ENCODE measurements around the gene FIG4. TPM values are rescaled to one million over a fixed set of nuclear protein-coding genes. Genes with fewer than 3 reads are reported as not detected.

The FIG4 gene
- total and polyA plus RNA-seq, 4 donors: 10.8 to 20.4 (median 15.5) TPM

DNA sequence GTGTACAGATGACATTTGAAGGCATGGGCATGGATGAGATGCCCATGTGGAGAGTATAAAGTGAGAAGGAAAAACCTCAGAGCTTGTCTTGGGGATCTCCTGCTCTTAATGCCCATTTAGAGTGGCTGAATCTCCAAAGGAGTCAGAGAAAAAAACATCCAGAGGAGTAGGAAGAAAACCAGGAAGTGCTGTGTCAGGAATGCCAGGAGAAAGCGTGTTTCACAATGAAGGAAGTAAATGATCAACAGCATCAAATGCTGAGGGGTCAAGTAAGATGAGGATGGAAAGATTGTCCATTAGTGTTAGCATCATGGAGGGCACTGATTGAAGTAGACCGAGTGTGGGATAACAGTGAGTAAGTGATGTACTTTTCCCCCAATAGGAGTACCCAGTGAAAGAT, 56.1 kb downstream of the FIG4 start:
- Histone ChIP-seq H3K4me3 (no peak overlapping the region), H3K27ac (ENCODE audit: low read depth in 1 of 2, low read length in 1 of 2) (no peak overlapping the region), H3K27me3 (ENCODE audit: control insufficient read depth in 3 of 3, insufficient read depth in 3 of 3, low read length in 2 of 3) (no peaks in the 10 kb centered on the region), H3K4me1 (ENCODE audit: control insufficient read depth in 5 of 5, insufficient read depth in 5 of 5, low read length in 5 of 5) (peaks cover 0 to 2% (median 0%) of the 10 kb centered on the region in 5 donors), H3K9me3 (ENCODE audit: control insufficient read depth in 4 of 4, insufficient read depth in 3 of 4, low read length in 3 of 4) (peaks cover 0 to 2% (median 0%) of the 10 kb centered on the region in 4 donors), H3K36me3 (ENCODE audit: control insufficient read depth in 4 of 4, insufficient read depth in 4 of 4, low read length in 4 of 4) (peaks cover 0 to 12% (median 5%) of the 10 kb centered on the region in 4 donors), H3K9ac (ENCODE audit: insufficient read depth in 1 of 2, low read length in 2 of 2) (no peak overlapping the region)
- WGBS, 2 donors: 85 to 89% methylated on average over 2 of the region's 2 CpGs
- no peak for TF ChIP-seq CTCF (IDR thresholded peaks at IDR 0.05; ENCODE audit: control extremely low read depth, extremely low read depth)
- no peak for ATAC-seq (ENCODE audit: insufficient read depth, low FRiP score)
- no peak for DNase-seq

GRCh38 chr6:109759098-109759955, 68.2 kb downstream of the FIG4 start:
- no peak for DNase-seq
- Histone ChIP-seq H3K9ac (ENCODE audit: insufficient read depth in 1 of 2, low read length in 2 of 2) (no peak overlapping the region), H3K4me3 (no peak overlapping the region), H3K4me1 (ENCODE audit: control insufficient read depth in 5 of 5, insufficient read depth in 5 of 5, low read length in 5 of 5) (peaks cover 0 to 4% (median 0%) of the 10 kb centered on the region in 5 donors), H3K27me3 (ENCODE audit: control insufficient read depth in 3 of 3, insufficient read depth in 3 of 3, low read length in 2 of 3) (no peaks in the 10 kb centered on the region), H3K27ac (ENCODE audit: low read depth in 1 of 2, low read length in 1 of 2) (peak overlapping the region in 1 of 2 donors; percentile 22), H3K36me3 (ENCODE audit: control insufficient read depth in 4 of 4, insufficient read depth in 4 of 4, low read length in 4 of 4) (peaks cover 0 to 3% (median 0%) of the 10 kb centered on the region in 4 donors), H3K9me3 (ENCODE audit: control insufficient read depth in 4 of 4, insufficient read depth in 3 of 4, low read length in 3 of 4) (no peaks in the 10 kb centered on the region)
- WGBS, 2 donors: 96 to 99% methylated on average over 3 of the region's 3 CpGs
- no peak for ATAC-seq (ENCODE audit: insufficient read depth, low FRiP score)
- TF ChIP-seq CTCF (IDR thresholded peaks at IDR 0.05; ENCODE audit: control extremely low read depth, extremely low read depth): no peak

DNA sequence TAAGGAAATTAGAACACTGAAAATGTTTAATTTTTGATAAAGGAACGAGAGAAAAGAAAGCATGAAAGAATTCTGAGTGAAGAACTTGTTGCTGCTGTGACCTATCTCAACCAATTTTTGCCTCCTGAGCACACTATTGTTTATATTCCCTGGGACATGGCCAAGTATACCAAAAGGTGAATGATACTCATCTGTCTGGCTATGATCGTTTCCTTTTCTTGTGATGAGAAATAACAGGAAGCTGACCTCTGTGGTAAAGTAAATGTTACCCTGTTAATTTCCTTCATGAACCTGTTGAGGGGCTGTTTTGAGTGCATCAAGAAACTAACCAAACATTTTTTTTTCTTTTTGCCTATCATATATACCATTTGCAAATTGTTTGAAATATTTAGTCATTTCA, 69.1 kb downstream of the FIG4 start:
- no peak for DNase-seq
- Histone ChIP-seq H3K36me3 (ENCODE audit: control insufficient read depth in 4 of 4, insufficient read depth in 4 of 4, low read length in 4 of 4) (peaks cover 0 to 3% (median under 1%) of the 10 kb centered on the region in 4 donors), H3K9me3 (ENCODE audit: control insufficient read depth in 4 of 4, insufficient read depth in 3 of 4, low read length in 3 of 4) (no peaks in the 10 kb centered on the region), H3K9ac (ENCODE audit: insufficient read depth in 1 of 2, low read length in 2 of 2) (no peak overlapping the region), H3K4me1 (ENCODE audit: control insufficient read depth in 5 of 5, insufficient read depth in 5 of 5, low read length in 5 of 5) (peaks cover 0 to 4% (median 0%) of the 10 kb centered on the region in 5 donors), H3K27me3 (ENCODE audit: control insufficient read depth in 3 of 3, insufficient read depth in 3 of 3, low read length in 2 of 3) (no peaks in the 10 kb centered on the region), H3K27ac (ENCODE audit: low read depth in 1 of 2, low read length in 1 of 2) (peak overlapping the region in 1 of 2 donors; percentile 27), H3K4me3 (no peak overlapping the region)
- 25 to 36% methylated on average over 2 of the region's 2 CpGs for WGBS, 2 donors
- ATAC-seq (ENCODE audit: insufficient read depth, low FRiP score): no peak
- no peak for TF ChIP-seq CTCF (IDR thresholded peaks at IDR 0.05; ENCODE audit: control extremely low read depth, extremely low read depth)

All from lung (tissue), 12 donors.